SK-MEL-5 (cell line): Measurements from ENCODE around the gene PLEKHH1. TPM values are rescaled to one million over a fixed set of nuclear protein-coding genes. Genes with fewer than 3 reads are reported as not detected.

Experiments
- DNase-seq: peaks from one replicate; pipeline ENCODE4 v3.0.0-alpha.2; 2016; ENCODE audit warnings: low read depth, low spot score
- in situ Hi-C: cut with HindIII; loops from 2 replicates; pipeline ENCODE4 v1.10.0; 2016; ENCODE audit warnings: low sequenced_read_pairs, high pct_unique_total_duplicates, low pct_unique_long_range_greater_than_20kb
- total RNA-seq: library from RNA; depleted of rRNA; stranded (reverse); fragments of >200 nt; shearing (Covaris generic); gene quantifications from 2 replicates; pipeline ENCODE4 v1.2.3, GENCODE V29; 2014

The PLEKHH1 gene
- total RNA-seq, 1 experiment from 2014 or later, result 143 TPM

DNA sequence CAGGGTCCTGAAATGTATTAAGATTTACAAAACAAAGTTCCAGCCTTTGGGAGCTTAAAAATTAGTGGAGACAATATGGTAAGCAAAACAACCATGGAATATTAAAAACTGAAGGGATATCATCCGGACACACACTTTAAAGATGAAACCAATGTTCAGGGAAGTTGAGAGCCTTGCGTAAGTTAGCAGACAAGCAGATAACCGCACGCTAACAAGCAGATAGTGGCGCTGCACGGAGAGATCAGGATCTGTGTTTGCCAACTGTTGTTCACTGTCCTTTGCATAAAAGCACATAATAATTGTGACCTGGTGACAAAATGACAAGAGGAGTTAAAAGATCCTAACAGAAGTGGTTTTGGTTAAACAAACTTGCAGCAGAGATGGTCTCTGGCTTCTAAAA lies 30.2 kb upstream of the PLEKHH1 start:
- no peak for DNase-seq
- in situ Hi-C loops, result no loop called here

- DNase-seq, result no peak
- in situ Hi-C loops, result no loop called here
These were observed 29.8 kb upstream of the PLEKHH1 start for GRCh38 chr14:67503331-67503730.

- DNase-seq, result no peak
- in situ Hi-C loops, result no loop called here
These were observed 27.8 kb upstream of the PLEKHH1 start for GRCh38 chr14:67505254-67505653.

DNA sequence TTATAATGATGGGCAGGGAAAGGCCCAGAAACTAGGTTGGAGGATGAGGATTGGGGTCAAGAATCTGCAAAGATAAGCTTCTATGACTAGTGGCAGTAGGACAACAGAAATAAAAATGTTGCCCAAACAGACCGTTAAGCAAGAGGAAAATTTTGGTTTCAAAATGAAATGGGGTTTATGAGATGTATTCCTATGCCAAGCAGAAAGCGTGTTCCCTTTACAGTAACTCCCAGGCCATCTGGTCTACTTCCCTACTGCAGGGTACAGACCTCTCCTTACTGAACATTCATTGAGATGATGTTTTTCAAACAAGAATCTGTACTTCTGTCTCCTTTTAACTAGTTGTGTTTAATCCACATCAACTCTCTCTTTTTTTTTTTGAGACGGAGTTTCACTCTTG lies 24.1 kb upstream of the PLEKHH1 start:
- no peak for DNase-seq
- in situ Hi-C loops, result no loop called here

GRCh38 chr14:67510121-67510520 lies 23.0 kb upstream of the PLEKHH1 start:
- DNase-seq, result no peak
- in situ Hi-C loops, result no loop called here

DNA sequence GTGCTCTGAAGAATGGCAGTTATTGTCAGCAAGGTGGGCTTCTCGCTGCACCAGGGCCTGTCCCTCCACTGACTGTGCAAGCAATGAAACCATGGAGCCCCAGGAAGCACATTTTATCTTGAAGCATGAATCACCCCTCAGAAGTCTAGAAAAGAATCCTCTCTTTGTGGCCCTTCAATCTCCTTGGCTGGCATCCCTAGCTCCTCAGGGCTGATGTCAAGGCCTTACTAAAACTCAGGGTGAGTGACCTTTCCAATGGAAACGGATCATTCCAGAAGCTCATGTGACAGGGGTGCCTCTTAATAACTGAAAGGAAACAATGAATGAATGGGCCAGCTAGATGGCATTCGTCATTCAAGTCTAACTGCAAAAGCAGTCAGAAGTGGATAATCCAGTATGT lies 22.3 kb upstream of the PLEKHH1 start:
- in situ Hi-C loops, result no loop called here
- DNase-seq, result peak; percentile 98

- DNase-seq, result no peak
- in situ Hi-C loops, result no loop called here
These were observed 20.4 kb upstream of the PLEKHH1 start for GRCh38 chr14:67512463-67513310.

DNA sequence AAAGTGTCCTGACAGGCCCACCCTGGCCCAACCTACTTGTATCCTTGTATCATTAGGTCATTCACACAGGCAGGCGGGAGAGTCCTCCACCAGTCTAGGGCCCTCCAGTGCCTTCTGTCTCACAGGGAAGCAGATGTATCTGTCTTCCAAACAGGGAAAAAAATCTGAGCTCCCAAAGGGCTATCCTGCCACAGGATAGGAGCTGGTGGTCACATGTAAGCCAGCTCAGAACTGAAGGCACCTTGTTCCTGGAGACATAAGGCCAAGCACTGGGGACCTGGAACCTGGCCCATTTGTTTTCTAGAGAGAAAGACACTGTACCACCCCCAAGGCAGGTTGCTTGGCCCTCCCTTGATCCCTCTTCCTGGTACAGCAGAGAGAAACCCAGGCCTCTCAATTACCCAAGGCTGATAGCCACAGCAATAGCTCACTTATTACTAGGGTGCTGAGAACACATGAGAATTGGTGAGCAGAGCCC lies 19.4 kb upstream of the PLEKHH1 start:
- DNase-seq, result peak; percentile 96
- in situ Hi-C loops, result no loop called here

- no peak for DNase-seq
- in situ Hi-C loops, result no loop called here
These were observed 18.9 kb upstream of the PLEKHH1 start for GRCh38 chr14:67514203-67514607.

- no peak for DNase-seq
- in situ Hi-C loops, result no loop called here
These were observed 18.3 kb upstream of the PLEKHH1 start for GRCh38 chr14:67514650-67515385.

DNA sequence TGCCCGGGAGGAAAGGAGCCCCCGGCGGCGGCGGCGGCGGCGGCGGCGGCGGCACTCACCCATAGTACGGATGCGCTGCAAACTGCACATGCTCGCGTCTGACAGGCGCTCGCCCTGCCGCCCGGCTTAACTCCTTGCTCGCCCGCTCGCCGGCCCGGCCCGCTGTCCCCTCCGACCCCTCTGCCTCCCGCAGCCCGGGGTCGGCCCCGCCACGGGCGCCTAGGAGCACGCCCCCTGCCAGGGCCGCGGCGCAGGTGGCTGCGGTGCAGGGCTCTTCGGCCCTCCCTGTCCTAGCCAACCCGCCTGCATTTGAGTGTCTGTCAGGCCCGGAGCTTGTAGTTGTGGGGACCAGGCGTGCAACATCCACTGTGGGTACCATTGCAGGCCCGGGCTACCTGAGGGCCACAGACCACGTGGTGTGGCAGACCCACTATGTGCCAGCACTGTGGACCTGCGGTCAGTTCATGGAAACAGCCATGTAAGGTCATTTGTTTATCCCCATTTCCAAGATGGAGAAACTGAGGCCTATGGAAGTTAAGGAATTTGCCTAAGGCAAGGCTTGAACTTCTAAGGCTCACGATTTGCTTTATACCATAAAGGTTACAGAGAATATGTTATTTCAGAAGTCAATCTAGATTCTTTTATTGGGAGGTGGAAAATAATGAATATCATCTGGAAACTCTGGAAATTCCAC lies 17.6 kb upstream of the PLEKHH1 start:
- no peak for DNase-seq
- in situ Hi-C loops, result no loop called here

DNA sequence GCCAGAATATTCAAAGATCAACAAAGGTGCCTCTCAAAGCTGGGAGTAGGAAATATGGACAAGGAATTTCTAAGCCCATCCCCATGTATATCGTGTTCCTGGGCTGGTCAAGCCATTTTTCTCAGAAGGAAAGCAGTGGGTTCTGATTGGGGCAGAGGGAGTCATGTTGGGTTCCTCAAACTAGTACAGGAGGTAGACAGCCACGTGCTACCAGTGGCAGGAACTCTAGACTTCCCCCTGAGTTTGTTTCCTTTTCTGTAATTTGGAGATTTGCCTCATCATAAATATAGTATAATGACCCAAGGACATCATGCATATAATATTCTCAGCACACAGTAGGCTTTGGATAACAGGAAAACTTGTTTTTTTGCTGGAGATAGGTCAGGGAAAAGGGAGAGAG lies 16.4 kb upstream of the PLEKHH1 start:
- DNase-seq, result no peak
- in situ Hi-C loops, result no loop called here

DNA sequence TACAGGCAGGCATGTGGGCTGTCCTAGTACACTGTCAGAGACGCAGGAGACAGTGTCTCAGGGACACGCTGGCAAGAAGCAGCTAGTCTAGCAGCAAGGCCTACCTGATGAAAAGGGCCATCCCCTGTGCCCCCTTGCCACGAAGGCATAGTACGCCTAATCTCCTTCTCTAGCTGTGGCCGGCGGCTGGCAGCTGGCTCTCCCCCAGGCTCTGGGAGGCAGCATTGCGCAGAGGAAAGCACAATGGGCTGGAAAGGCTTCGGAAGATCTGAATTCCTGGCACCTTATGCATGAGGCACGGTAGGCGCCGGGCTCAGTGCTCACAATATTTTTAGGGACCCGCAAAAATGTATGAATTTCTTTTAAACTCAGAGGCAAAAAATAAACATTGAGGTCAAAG lies 16.0 kb upstream of the PLEKHH1 start:
- in situ Hi-C loops, result no loop called here
- DNase-seq, result peak; percentile 53

DNA sequence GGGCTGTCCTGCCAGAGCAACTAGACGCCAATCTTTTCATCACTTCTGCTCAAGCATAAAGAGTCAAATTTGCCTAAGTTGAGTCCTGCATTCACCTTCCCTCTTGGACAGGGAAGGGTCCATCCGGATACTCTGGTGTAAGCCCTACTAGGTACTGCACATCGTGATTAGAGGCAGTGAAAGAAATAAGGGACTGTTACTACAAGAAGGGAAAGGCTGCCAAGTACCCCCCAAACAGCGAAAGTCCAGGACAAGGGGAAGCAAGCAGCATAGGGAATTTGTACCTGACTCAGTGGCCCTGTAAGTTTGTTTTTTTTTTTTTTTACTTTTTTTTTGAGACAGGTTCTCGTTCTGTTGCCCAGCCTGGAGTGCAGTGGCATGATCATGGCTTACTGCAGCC lies 13.7 kb upstream of the PLEKHH1 start:
- in situ Hi-C loops, result no loop called here

GRCh38 chr14:67520482-67520881 lies 12.6 kb upstream of the PLEKHH1 start:
- in situ Hi-C loops, result no loop called here
- no peak for DNase-seq

More for the DNA sequence above, 13.7 kb upstream of the PLEKHH1 start:
- DNase-seq, result no peak

GRCh38 chr14:67522270-67522669 lies 10.8 kb upstream of the PLEKHH1 start:
- in situ Hi-C loops, result no loop called here
- DNase-seq, result peak; percentile 90

GRCh38 chr14:67523764-67524633 lies 9.1 kb upstream of the PLEKHH1 start:
- in situ Hi-C loops, result no loop called here
- no peak for DNase-seq

DNA sequence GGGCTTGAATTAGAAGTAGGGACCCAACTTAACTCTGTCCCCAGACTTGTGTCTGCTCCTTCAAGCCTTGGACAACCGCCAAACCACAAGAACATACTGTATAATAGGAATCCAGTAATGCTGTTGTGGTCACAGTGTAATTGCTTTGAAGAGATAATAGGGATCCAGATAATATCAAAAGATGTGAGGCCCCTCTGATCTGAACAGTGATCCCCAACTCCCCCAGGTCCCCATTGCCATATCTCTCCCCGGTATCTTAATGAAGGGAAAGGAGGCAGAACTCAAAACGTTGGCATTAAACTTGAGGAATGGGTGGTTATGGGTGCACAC lies 8.5 kb upstream of the PLEKHH1 start:
- in situ Hi-C loops, result no loop called here
- no peak for DNase-seq
